ENCODE data around the gene TIMM23.

DNA sequence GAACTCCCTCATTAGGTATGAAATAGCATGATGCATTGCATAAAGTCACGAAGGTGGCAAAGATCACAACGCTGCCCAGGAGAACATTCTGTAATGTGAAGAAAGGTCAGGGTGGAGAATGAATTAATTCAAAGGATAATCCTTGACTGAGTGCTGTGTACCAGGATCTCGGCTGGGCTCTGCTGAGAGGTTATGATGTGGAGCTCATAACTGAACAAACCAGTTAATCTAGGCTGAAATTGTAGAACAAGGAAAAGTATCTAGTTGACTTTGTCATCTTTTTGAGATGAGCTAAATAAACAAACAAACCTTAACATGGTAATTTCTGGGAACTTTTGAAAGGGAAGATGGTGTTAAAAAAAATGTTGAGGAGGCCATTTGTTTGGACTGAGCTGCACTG, 67.7 kb downstream of the TIMM23 start:
- TF ChIP-seq, protein P1, sequence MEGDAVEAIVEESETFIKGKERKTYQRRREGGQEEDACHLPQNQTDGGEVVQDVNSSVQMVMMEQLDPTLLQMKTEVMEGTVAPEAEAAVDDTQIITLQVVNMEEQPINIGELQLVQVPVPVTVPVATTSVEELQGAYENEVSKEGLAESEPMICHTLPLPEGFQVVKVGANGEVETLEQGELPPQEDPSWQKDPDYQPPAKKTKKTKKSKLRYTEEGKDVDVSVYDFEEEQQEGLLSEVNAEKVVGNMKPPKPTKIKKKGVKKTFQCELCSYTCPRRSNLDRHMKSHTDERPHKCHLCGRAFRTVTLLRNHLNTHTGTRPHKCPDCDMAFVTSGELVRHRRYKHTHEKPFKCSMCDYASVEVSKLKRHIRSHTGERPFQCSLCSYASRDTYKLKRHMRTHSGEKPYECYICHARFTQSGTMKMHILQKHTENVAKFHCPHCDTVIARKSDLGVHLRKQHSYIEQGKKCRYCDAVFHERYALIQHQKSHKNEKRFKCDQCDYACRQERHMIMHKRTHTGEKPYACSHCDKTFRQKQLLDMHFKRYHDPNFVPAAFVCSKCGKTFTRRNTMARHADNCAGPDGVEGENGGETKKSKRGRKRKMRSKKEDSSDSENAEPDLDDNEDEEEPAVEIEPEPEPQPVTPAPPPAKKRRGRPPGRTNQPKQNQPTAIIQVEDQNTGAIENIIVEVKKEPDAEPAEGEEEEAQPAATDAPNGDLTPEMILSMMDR (IDR thresholded peaks at IDR 0.05; ENCODE audit: extremely low read depth in 1 of 2, insufficient read depth in 1 of 2, low read depth in 1 of 2, low read length in 2 of 2), result no peak
- no peak for TF ChIP-seq POLR2AphosphoS5 (IDR thresholded peaks at IDR 0.05; ENCODE audit: insufficient read depth, low read depth, low read length)
- TF ChIP-seq POLR2A (IDR thresholded peaks at IDR 0.05; ENCODE audit: low read depth, low read length), result no peak

Data from endothelial cell of umbilical vein (primary cell).